Measurements from ENCODE around the gene B3GNT7. TPM values are rescaled to one million over a fixed set of nuclear protein-coding genes. Genes with fewer than 3 reads are reported as not detected.

B3GNT7 gene
- total RNA-seq, 1 experiment from 2014 or later: 11.0 TPM

DNA sequence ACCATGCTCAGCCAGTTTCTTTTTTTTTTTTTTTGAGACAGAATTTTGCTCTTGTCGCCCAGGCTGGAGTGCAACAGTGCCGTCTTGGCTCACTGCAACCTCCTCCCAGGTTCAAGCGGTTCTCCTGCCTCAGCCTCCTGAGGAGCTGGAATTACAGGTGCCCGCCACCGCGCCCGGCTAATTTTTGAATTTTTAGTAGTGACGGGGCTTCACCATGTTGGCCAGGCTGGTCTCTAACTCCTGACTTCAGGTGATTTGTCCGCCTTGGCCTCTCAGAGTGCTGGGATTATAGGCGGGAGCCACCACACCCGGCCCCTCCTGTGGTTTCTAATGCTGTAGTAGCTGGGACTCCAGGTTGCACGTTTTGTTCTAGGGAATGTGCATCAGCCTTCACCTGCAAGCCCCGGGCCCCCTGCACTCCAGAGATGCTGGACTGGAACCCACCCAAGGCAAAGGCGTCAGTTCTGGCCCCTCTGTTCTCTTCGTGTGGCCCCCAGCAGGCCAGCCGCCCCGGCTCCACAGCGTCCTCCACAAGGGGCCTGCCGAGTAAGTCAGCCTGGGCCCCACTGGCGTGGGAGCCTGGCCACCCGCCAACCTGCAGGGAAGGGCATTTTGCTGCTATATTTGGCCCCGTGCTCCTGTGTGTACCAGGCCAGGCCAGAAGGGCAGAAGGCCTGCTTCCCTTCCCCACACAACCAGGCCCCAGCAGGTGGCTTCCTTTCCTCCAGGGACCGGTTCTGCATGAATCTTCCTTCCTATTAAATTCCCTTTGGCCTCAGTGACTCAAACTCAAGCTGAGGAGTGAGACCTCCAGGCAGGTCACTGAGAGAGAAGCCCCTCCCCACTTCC is 25.7 kb upstream of the B3GNT7 start:
- POLR2A ChIA-PET (ENCODE audit: unreplicated experiment): no interaction called here
- CTCF ChIA-PET: no interaction called here
- Histone ChIP-seq H3K79me2 (ENCODE audit: low read length) (no peaks in the 10 kb centered on the region), H3K4me2 (ENCODE audit: low read length) (no peak overlapping the region), H3K27ac (ENCODE audit: low read length) (no peak overlapping the region), H3K9ac (ENCODE audit: low read length) (no peak overlapping the region), H3K27me3 (ENCODE audit: low read length) (no peaks in the 10 kb centered on the region), H3K9me3 (ENCODE audit: low read length) (no peaks in the 10 kb centered on the region), H2AFZ (ENCODE audit: low read length) (no peak overlapping the region), H4K20me1 (ENCODE audit: low read length) (no peaks in the 10 kb centered on the region), H3K4me3 (ENCODE audit: low read length) (no peak overlapping the region), H3K9me2 (replicated peaks; ENCODE audit: low read length) (no peaks in the 10 kb centered on the region), H3K4me1 (ENCODE audit: insufficient read depth, low read length) (peaks cover 21% of the 10 kb centered on the region), H3F3A (ENCODE audit: low read length, unreplicated experiment) (peaks cover 6% of the 10 kb centered on the region), H3K36me3 (ENCODE audit: low read depth, low read length) (no peaks in the 10 kb centered on the region)
- BruUV-seq (replicated peaks): no TSS peak
- ATAC-seq (no peak), DNase-seq (no peak)
- TF ChIP-seq, protein P1, sequence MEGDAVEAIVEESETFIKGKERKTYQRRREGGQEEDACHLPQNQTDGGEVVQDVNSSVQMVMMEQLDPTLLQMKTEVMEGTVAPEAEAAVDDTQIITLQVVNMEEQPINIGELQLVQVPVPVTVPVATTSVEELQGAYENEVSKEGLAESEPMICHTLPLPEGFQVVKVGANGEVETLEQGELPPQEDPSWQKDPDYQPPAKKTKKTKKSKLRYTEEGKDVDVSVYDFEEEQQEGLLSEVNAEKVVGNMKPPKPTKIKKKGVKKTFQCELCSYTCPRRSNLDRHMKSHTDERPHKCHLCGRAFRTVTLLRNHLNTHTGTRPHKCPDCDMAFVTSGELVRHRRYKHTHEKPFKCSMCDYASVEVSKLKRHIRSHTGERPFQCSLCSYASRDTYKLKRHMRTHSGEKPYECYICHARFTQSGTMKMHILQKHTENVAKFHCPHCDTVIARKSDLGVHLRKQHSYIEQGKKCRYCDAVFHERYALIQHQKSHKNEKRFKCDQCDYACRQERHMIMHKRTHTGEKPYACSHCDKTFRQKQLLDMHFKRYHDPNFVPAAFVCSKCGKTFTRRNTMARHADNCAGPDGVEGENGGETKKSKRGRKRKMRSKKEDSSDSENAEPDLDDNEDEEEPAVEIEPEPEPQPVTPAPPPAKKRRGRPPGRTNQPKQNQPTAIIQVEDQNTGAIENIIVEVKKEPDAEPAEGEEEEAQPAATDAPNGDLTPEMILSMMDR (conservative IDR thresholded peaks at IDR 0.05; ENCODE audit: low read depth, low read length): no peak
- intact Hi-C loops (cut with micrococcal nuclease): loop anchor here (5.0 kb wide), 1 partner anchor 32 kb away; no protein-coding TSS in a partner anchor

- Histone ChIP-seq H3K27me3 (ENCODE audit: low read length) (no peaks in the 10 kb centered on the region), H3K9ac (ENCODE audit: low read length) (no peak overlapping the region), H3K4me1 (ENCODE audit: insufficient read depth, low read length) (peaks cover 17% of the 10 kb centered on the region), H4K20me1 (ENCODE audit: low read length) (no peaks in the 10 kb centered on the region), H3K4me2 (ENCODE audit: low read length) (no peak overlapping the region), H3K27ac (ENCODE audit: low read length) (no peak overlapping the region), H3K4me3 (ENCODE audit: low read length) (no peak overlapping the region), H3K9me3 (ENCODE audit: low read length) (no peaks in the 10 kb centered on the region), H2AFZ (ENCODE audit: low read length) (no peak overlapping the region), H3K9me2 (replicated peaks; ENCODE audit: low read length) (no peaks in the 10 kb centered on the region), H3K79me2 (ENCODE audit: low read length) (no peaks in the 10 kb centered on the region), H3K36me3 (ENCODE audit: low read depth, low read length) (no peaks in the 10 kb centered on the region), H3F3A (ENCODE audit: low read length, unreplicated experiment) (peaks cover 4% of the 10 kb centered on the region)
- no TSS peak for BruUV-seq (replicated peaks)
- ChIA-PET CTCF (no interaction called here), POLR2A (ENCODE audit: unreplicated experiment) (no interaction called here)
- intact Hi-C loops (cut with micrococcal nuclease): no loop called here
- no peak for ATAC-seq
- no peak for DNase-seq
- TF ChIP-seq, protein P1 (conservative IDR thresholded peaks at IDR 0.05; ENCODE audit: low read depth, low read length): no peak
- TF ChIP-seq EZH2 (IDR thresholded peaks at IDR 0.05; ENCODE audit: low read length, unreplicated experiment) (no peak), EZH2phosphoT487 (IDR thresholded peaks at IDR 0.05; ENCODE audit: borderline replicate concordance, low read length) (no peak)
Observed at GRCh38 chr2:231370429-231370748, 25.1 kb upstream of the B3GNT7 start.

GRCh38 chr2:231370749-231371429 is 24.6 kb upstream of the B3GNT7 start:
- Histone ChIP-seq H4K20me1 (ENCODE audit: low read length) (no peaks in the 10 kb centered on the region), H3K9me2 (replicated peaks; ENCODE audit: low read length) (no peaks in the 10 kb centered on the region), H3K27me3 (ENCODE audit: low read length) (no peaks in the 10 kb centered on the region), H3K9ac (ENCODE audit: low read length) (no peak overlapping the region), H3K27ac (ENCODE audit: low read length) (no peak overlapping the region), H3K9me3 (ENCODE audit: low read length) (no peaks in the 10 kb centered on the region), H3K4me3 (ENCODE audit: low read length) (no peak overlapping the region), H3K4me1 (ENCODE audit: insufficient read depth, low read length) (peaks cover 12% of the 10 kb centered on the region), H2AFZ (ENCODE audit: low read length) (no peak overlapping the region), H3K4me2 (ENCODE audit: low read length) (no peak overlapping the region), H3K79me2 (ENCODE audit: low read length) (no peaks in the 10 kb centered on the region), H3F3A (ENCODE audit: low read length, unreplicated experiment) (no peaks in the 10 kb centered on the region), H3K36me3 (ENCODE audit: low read depth, low read length) (no peaks in the 10 kb centered on the region)
- CTCF ChIA-PET: no interaction called here
- no peak for ATAC-seq
- DNase-seq: no peak
- POLR2A ChIA-PET (ENCODE audit: unreplicated experiment): no interaction called here
- intact Hi-C loops (cut with micrococcal nuclease): no loop called here
- no TSS peak for BruUV-seq (replicated peaks)
- TF ChIP-seq EZH2phosphoT487 (IDR thresholded peaks at IDR 0.05; ENCODE audit: borderline replicate concordance, low read length) (no peak), EZH2 (IDR thresholded peaks at IDR 0.05; ENCODE audit: low read length, unreplicated experiment) (no peak)
- TF ChIP-seq, protein P1 (conservative IDR thresholded peaks at IDR 0.05; ENCODE audit: low read depth, low read length): no peak
